AG04449 (cell line): ENCODE results near the gene TNS3.

ENCODE experiments used
- CTCF ChIA-PET: fragments of 350-600 bp; formaldehyde crosslinking; extraction: SDS; loops from one replicate; lab custom pipeline; 2021; ENCODE audit warnings: antibody characterized with exemption; lab: Yijun Ruan, JAX
- POLR2A ChIA-PET: fragments of 400-600, 350-600 bp; formaldehyde crosslinking; extraction: SDS; loops from one replicate; lab custom pipeline; 2020; ENCODE audit warnings: antibody characterized with exemption, inconsistent platforms; lab: Yijun Ruan, JAX
- DNase-seq: peaks from one replicate; pipeline ENCODE4 v3.0.0-alpha.2; 2010; ENCODE audit warnings: low read depth, low spot score
- H3K4me3 ChIP-seq: 2 replicates; pipeline ENCODE4 v1.5.1; 2011; ENCODE audit warnings: low read depth, mild to moderate bottlenecking, control low read depth, low read length
- CTCF ChIP-seq: IDR thresholded peaks from one replicate; pipeline ENCODE4 v1.5.1; 2011; ENCODE audit warnings: mild to moderate bottlenecking, moderate library complexity, low read length, control low read depth, inconsistent platforms; ENCODE audit not compliant: insufficient read depth; ENCODE audit errors: missing control alignments

The TNS3 gene

GRCh38 chr7:47244692-47245091 lies 337.2 kb downstream of the TNS3 start:
- ChIA-PET CTCF (interaction anchor here (1.2 to 2.2 kb wide), 4 partner anchors 9 to 21 kb away, joined by 4 to 15 read pairs (median 5); no protein-coding TSS in a partner anchor), POLR2A (no interaction called here)
- H3K4me3 ChIP-seq = no peak overlapping the region
- no peak for DNase-seq
- TF ChIP-seq CTCF = no peak

- ChIA-PET CTCF (interaction anchor here (1.3 to 2.0 kb wide), 3 partner anchors 9 to 25 kb away, joined by 4 to 8 read pairs (median 6); no protein-coding TSS in a partner anchor), POLR2A (no interaction called here)
- no peak overlapping the region for H3K4me3 ChIP-seq
- no peak for TF ChIP-seq CTCF
- DNase-seq = no peak
These were observed 340.5 kb downstream of the TNS3 start for GRCh38 chr7:47241112-47242065.

- DNase-seq = no peak
- CTCF ChIA-PET = interaction anchor here (1.3 kb wide), 1 partner anchor 26 kb away, joined by 4 read pairs; no protein-coding TSS in a partner anchor
- POLR2A ChIA-PET = no interaction called here
- no peak overlapping the region for H3K4me3 ChIP-seq
- no peak for TF ChIP-seq CTCF
These were observed 341.9 kb downstream of the TNS3 start for GRCh38 chr7:47239931-47240421.

- ChIA-PET POLR2A (no interaction called here), CTCF (interaction anchor here (0.7 to 1.3 kb wide), 5 partner anchors 27 to 1317 kb away, joined by 3 to 4 read pairs (median 3); no protein-coding TSS in a partner anchor)
- no peak for TF ChIP-seq CTCF
- DNase-seq = no peak
- H3K4me3 ChIP-seq = no peak overlapping the region
These were observed 342.9 kb downstream of the TNS3 start for GRCh38 chr7:47239034-47239433.

GRCh38 chr7:47236480-47237129 lies 345.3 kb downstream of the TNS3 start:
- no peak overlapping the region for H3K4me3 ChIP-seq
- ChIA-PET POLR2A (no interaction called here), CTCF (interaction anchor here (2.3 kb wide), 1 partner anchor 17 kb away, joined by 11 read pairs; no protein-coding TSS in a partner anchor)
- TF ChIP-seq CTCF = no peak
- no peak for DNase-seq

- POLR2A ChIA-PET = no interaction called here
- no peak for DNase-seq
- CTCF ChIA-PET = interaction anchor here (0.8 to 2.5 kb wide), 6 partner anchors 11 to 1317 kb away, joined by 3 to 7 read pairs (median 4); no protein-coding TSS in a partner anchor
- no peak overlapping the region for H3K4me3 ChIP-seq
- no peak for TF ChIP-seq CTCF
These were observed 347.9 kb downstream of the TNS3 start for GRCh38 chr7:47233996-47234395.
